ENCODE results near the gene IGFBP6.

Gene IGFBP6

DNA sequence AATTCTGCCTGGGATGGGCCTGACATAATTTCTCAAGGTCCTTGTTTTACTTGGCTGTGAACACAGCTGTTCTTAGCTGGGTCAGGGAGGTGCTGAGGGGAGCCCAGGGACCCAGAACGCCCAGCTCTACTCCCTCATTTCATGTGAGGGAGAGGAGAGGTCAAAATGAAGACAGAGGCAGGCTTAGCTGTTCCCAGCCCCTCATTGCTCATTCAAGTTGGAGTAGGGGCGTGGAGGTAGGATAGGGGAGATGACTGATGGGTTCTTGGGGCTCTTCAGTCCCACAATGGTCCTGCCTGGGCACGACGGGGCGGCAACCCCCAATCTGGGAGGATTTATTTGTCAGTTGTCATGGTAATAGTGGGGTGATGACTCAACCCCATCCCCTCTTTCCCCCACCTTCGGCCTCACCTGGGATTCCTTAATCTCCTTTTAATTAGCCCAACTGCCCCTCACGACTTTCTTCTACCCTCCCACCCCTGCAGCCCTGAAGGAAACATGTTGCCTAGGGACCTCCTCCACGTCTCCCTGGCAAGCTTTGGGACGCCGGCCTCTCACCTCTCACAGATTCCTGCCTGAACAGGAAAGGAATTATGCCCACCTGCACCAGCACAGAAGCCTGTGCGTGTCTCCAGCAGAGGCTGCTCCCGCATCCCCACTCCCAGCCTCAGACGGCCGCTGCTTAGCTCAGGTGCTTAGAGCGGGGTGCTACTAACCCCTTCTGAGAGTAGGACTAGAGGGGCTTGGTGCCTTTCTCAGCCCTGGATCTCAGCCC, 28.5 kb upstream of the IGFBP6 start:
- H3K27ac ChIP-seq, result no peak overlapping the region
- H3K4me3 ChIP-seq, result no peak overlapping the region
- no peak for DNase-seq (ENCODE audit: low read depth, low spot score)
- no peak for TF ChIP-seq POLR2AphosphoS5 (IDR thresholded peaks at IDR 0.05; ENCODE audit: borderline replicate concordance, low read depth, low read length)
- TF ChIP-seq EZH2 (IDR thresholded peaks at IDR 0.05), result no peak
- no peak for TF ChIP-seq FOXP2 (optimal IDR thresholded peaks at IDR 0.05; ENCODE audit: control extremely low read depth, extremely low read length, insufficient read depth)
- H3K9ac ChIP-seq (ENCODE audit: insufficient read length), result no peak overlapping the region
- H3K36me3 ChIP-seq (ENCODE audit: insufficient read depth, low read length), result no peaks in the 10 kb centered on the region; the same call in 1 of the 2 replicates
- no peaks in the 10 kb centered on the region for H3K9me3 ChIP-seq (ENCODE audit: low read depth, low read length)

DNA sequence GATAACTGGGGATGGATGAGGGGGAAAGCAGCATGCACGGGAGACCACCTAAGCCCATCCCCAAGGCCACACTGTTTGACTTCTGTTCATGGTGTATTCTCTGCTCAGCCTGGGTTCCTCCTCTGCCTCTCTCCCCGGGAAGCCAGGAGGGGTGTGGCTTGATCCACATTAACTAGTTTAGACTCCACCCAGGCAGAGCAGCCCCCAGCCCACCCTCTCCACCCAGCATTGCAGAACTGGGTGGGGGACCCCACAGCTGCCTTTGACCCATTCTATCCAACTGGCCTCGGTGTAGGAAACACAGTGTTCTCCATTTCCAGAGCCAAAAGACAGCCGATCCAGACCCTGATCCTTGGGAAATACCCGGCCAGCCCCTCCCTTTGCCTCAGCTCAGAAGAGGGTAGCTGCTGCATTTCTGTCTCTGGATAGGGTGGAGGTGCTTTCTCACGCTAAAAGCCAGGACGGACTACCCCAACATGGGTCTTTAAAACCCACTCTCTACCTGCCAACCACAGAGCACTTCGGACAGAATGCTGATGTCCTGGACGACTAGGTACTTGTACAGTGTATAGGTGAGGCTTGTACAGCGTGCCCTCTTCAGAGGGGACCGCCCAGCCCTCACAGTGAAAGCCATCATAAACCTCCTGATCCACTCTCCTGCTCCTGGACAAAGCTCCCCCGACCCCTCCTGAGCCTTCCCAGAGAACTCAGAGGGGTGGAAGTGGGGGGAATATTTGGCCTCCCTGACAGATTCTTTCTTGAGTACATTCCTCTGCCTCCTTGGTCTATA, 27.7 kb upstream of the IGFBP6 start:
- TF ChIP-seq POLR2AphosphoS5 (IDR thresholded peaks at IDR 0.05; ENCODE audit: borderline replicate concordance, low read depth, low read length) (no peak), EZH2 (IDR thresholded peaks at IDR 0.05) (no peak), FOXP2 (optimal IDR thresholded peaks at IDR 0.05; ENCODE audit: control extremely low read depth, extremely low read length, insufficient read depth) (no peak)
- peaks cover 4% of the 10 kb centered on the region; the same call in 1 of the 2 replicates for H3K36me3 ChIP-seq (ENCODE audit: insufficient read depth, low read length)
- H3K27ac ChIP-seq, result no peak overlapping the region
- no peak for DNase-seq (ENCODE audit: low read depth, low spot score)
- no peak overlapping the region for H3K9ac ChIP-seq (ENCODE audit: insufficient read length)
- no peak overlapping the region for H3K4me3 ChIP-seq
- H3K9me3 ChIP-seq (ENCODE audit: low read depth, low read length), result no peaks in the 10 kb centered on the region

DNA sequence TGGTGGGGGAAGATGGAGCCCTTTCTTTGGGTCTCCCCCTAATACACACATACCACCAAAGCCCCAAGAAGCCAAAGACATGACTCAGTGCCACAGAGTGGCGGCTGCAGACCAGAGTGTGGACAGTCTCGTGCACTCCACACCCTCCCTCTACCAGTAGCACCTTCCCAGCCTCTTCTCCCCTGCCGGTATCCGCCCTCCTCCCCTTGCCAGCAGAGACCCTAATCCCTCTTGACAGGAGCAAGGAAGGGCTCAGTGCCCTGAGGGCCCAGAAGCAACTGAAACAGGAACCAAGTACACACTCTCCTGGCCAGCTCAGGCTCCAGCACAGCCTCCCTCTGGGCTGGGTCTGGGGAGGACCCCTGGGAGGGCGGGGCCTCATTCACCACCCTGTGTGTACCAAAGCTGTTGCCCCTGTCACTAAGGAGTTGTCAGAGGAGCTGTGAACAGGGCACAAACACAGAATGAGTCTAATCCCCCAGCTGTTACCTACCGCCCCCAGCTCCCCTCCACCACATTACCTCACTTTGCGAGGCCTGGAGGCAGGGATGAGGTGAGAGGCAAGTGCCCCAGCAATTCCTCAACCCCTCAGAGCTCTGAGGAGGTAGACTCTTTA, 26.5 kb upstream of the IGFBP6 start:
- no peak for TF ChIP-seq FOXP2 (optimal IDR thresholded peaks at IDR 0.05; ENCODE audit: control extremely low read depth, extremely low read length, insufficient read depth)
- no peak for TF ChIP-seq EZH2 (IDR thresholded peaks at IDR 0.05)
- no peak for TF ChIP-seq POLR2AphosphoS5 (IDR thresholded peaks at IDR 0.05; ENCODE audit: borderline replicate concordance, low read depth, low read length)
- H3K27ac ChIP-seq, result no peak overlapping the region
- H3K9ac ChIP-seq (ENCODE audit: insufficient read length), result no peak overlapping the region
- no peak for DNase-seq (ENCODE audit: low read depth, low spot score)
- no peaks in the 10 kb centered on the region for H3K9me3 ChIP-seq (ENCODE audit: low read depth, low read length)
- peaks cover 9% of the 10 kb centered on the region; the same call in 1 of the 2 replicates for H3K36me3 ChIP-seq (ENCODE audit: insufficient read depth, low read length)
- no peak overlapping the region for H3K4me3 ChIP-seq

DNA sequence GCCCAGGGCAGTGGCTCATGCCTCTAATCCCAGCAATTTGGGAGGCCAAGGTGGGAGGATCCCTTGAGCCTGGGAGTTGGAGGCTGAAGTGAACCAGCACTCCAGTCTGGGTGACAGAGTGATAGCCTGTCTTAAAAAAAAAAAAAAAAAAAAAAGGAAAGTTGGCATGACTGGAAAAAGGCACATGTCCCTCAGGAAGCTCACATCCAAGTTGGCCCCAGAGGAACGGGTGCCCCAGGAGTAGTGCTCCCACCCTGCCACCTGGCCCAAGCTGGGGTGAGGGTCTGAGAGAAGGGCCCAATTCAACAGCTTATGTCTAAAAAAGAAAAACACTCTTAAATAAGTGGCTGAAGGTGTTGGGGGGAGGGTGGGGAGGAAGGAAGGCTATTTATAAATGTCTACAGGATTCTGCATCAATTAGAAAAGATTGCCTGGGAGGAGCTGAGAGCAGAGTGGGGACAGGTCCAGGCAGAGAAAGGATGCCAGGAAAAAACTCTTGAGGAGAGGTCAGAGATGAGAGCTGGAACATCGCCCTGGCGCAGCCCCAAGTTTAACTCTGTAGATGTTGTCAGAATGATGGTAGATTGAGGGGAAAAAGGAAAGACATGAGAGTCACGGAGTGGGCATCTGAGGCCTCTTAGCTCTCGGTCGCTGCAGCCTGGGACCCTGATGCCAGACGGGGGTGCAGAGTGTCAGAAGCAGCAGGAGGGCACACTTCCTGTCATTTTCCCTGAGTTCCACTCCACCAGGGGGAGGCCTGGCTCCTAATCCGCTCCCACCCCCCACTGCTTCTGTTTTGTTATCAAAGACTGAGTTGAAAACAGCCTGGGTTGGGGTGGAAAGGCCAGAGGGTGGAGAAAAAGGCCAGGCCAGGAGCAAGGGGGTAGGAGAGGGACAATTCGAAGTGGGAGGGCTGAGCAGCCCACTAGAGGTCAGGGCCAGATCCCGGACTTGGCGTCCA, 25.6 kb upstream of the IGFBP6 start:
- DNase-seq (ENCODE audit: low read depth, low spot score), result no peak
- no peak overlapping the region for H3K9ac ChIP-seq (ENCODE audit: insufficient read length)
- no peak overlapping the region for H3K27ac ChIP-seq
- H3K9me3 ChIP-seq (ENCODE audit: low read depth, low read length), result no peaks in the 10 kb centered on the region
- TF ChIP-seq EZH2 (IDR thresholded peaks at IDR 0.05) (no peak), FOXP2 (optimal IDR thresholded peaks at IDR 0.05; ENCODE audit: control extremely low read depth, extremely low read length, insufficient read depth) (no peak)
- H3K36me3 ChIP-seq (ENCODE audit: insufficient read depth, low read length), result peaks cover 11% of the 10 kb centered on the region; the same call in 1 of the 2 replicates
- no peak overlapping the region for H3K4me3 ChIP-seq

DNA sequence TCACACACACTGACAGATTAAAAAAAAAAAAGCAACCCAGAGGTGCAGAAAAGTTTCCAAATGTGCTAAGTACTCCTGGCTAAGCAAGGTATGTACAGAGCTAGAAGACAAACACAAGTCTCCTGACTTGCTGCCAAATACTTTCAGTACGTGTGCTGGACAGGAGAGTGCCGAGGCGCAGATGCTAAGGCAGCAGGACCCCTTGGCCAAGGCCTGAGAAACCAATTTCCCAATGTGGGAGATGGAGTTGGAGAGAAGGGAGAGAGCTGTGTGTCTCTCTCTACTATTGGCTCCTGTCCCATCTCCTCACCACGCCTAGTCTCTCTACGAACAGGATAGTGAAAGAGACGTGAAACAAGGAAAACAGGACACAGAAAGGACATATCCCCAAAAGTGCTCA, 23.6 kb upstream of the IGFBP6 start:
- DNase-seq (ENCODE audit: low read depth, low spot score), result no peak
- no peaks in the 10 kb centered on the region for H3K9me3 ChIP-seq (ENCODE audit: low read depth, low read length)
- H3K4me3 ChIP-seq, result no peak overlapping the region
- H3K27ac ChIP-seq, result peak overlapping the region; percentile 50; the same call in 1 of the 2 replicates
- TF ChIP-seq FOXP2 (optimal IDR thresholded peaks at IDR 0.05; ENCODE audit: control extremely low read depth, extremely low read length, insufficient read depth) (no peak), POLR2AphosphoS5 (IDR thresholded peaks at IDR 0.05; ENCODE audit: borderline replicate concordance, low read depth, low read length) (no peak), EZH2 (IDR thresholded peaks at IDR 0.05) (no peak)
- H3K36me3 ChIP-seq (ENCODE audit: insufficient read depth, low read length), result peaks cover 11% of the 10 kb centered on the region; the same call in 1 of the 2 replicates
- H3K9ac ChIP-seq (ENCODE audit: insufficient read length), result no peak overlapping the region

DNA sequence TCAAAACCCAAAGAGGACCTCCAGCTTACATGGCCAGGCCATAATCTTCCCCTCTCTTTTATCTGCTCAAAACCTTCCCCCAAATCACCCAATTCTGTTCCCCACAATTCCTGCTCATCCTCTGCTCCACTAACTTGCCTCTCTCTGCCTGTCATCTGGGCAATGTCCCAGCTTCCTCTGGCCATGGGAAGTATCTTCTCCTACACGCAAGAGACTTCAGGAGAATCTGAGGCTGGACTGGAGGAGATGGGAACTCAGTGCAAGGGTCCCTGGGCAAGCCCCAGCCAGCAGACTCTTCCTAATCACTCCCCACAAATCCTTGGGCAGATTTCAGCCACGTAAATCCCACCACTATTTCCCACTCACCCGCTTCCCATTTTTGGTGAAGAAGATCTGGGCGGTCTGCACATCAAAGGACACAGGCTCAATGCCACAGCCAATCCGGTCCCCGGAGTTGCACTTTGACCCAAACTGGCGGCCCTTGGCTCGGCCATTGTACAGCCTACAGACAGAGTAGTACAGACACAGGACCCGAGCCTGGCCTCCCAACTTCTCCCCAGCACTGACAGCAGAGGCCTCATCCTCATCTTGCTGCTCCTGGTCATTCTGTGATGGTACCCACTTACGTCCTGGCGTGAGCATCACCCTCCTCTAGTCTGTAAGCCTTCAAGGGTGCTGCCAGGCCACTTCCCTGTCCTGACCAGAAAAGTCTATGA, 23.0 kb upstream of the IGFBP6 start:
- TF ChIP-seq FOXP2 (optimal IDR thresholded peaks at IDR 0.05; ENCODE audit: control extremely low read depth, extremely low read length, insufficient read depth), result no peak
- no peak for TF ChIP-seq POLR2AphosphoS5 (IDR thresholded peaks at IDR 0.05; ENCODE audit: borderline replicate concordance, low read depth, low read length)
- no peak for TF ChIP-seq EZH2 (IDR thresholded peaks at IDR 0.05)
- Histone ChIP-seq H3K27ac (no peak overlapping the region), H3K9me3 (ENCODE audit: low read depth, low read length) (no peaks in the 10 kb centered on the region), H3K4me3 (no peak overlapping the region), H3K36me3 (ENCODE audit: insufficient read depth, low read length) (peaks cover 11% of the 10 kb centered on the region; the same call in 1 of the 2 replicates), H3K9ac (ENCODE audit: insufficient read length) (no peak overlapping the region)
- DNase-seq (ENCODE audit: low read depth, low spot score), result no peak

DNA sequence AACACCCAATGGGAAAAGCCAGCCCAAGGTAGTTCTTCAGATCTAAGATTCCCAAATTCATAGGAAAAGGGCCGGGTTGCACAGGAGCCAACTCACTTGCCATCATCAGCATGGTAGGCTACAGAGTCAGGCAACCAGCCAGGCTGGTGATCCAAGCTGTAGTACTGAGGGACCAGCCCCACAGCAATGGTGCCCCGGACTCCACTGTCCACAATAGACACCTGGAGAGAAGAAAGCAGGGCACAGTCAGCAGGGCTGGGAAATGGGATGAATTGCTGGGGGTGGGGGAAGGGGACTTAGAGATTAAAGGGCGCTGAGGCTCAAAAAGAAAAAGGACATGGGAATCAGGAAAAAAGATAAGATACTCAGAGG, 22.5 kb upstream of the IGFBP6 start:
- Histone ChIP-seq H3K27ac (no peak overlapping the region), H3K9me3 (ENCODE audit: low read depth, low read length) (no peaks in the 10 kb centered on the region), H3K4me3 (no peak overlapping the region), H3K9ac (ENCODE audit: insufficient read length) (no peak overlapping the region), H3K36me3 (ENCODE audit: insufficient read depth, low read length) (peaks cover 11% of the 10 kb centered on the region; the same call in 1 of the 2 replicates)
- TF ChIP-seq POLR2AphosphoS5 (IDR thresholded peaks at IDR 0.05; ENCODE audit: borderline replicate concordance, low read depth, low read length) (no peak), EZH2 (IDR thresholded peaks at IDR 0.05) (no peak), FOXP2 (optimal IDR thresholded peaks at IDR 0.05; ENCODE audit: control extremely low read depth, extremely low read length, insufficient read depth) (no peak)
- DNase-seq (ENCODE audit: low read depth, low spot score), result no peak

All from SK-N-MC (cell line).